Brain microvascular endothelial cell (primary cell): ENCODE data around the gene MAML2.

Experiments used
- DNase-seq: peaks from one replicate; pipeline ENCODE4 v3.0.0-alpha.2; 2020
- H3K27ac ChIP-seq: fragments of 250-450 bp; sonication (Bioruptor Pico); 2 replicates; pipeline ENCODE4 v1.5.1; 2020; ENCODE audit warnings: mild to moderate bottlenecking, moderate library complexity
- H3K27me3 ChIP-seq: fragments of 250-450 bp; sonication (Bioruptor Pico); replicated peaks from 2 replicates; pipeline ENCODE4 v1.5.1; 2020; ENCODE audit warnings: mild to moderate bottlenecking
- H3K36me3 ChIP-seq: fragments of 250-450 bp; sonication (Bioruptor Pico); replicated peaks from 2 replicates; pipeline ENCODE4 v1.5.1; 2020; ENCODE audit warnings: mild to moderate bottlenecking
- H3K4me3 ChIP-seq: 2 replicates; pipeline ENCODE4 v1.5.1; 2011; ENCODE audit warnings: low read depth, mild to moderate bottlenecking, control low read depth, low read length, moderate library complexity
- in situ Hi-C: cut with HindIII; loops from 2 replicates; pipeline ENCODE4 v1.10.0; 2017; ENCODE audit warnings: low sequenced_read_pairs, low pct_ligation_motif_present
- TF ChIP-seq, protein P1 (sequence below): IDR thresholded peaks from 2 replicates; pipeline ENCODE4 v1.5.1; 2011; ENCODE audit warnings: low read depth, mild to moderate bottlenecking, moderate library complexity, low read length, control low read depth, inconsistent platforms; ENCODE audit errors: missing control alignments

The MAML2 gene

DNA sequence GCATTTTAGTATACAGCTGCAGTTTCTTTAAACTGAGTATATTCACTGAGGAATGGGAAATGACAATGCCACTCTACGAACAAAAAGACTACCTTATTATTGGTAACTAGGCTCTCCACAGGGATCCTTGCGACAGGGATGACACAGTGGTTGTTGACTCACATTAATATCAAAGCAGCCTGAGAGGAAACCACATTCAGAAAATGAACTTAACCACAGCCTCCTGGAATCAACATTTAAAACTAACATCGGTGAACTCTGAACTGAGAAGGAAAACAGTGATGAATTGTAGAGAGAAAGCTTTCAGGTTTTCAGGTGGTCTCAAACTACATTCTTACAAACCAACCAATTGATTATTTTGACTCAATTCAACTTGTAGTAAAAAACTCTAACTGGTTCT lies 328.8 kb downstream of the MAML2 start:
- peak; percentile 81 for DNase-seq
- no peaks in the 10 kb centered on the region for H3K36me3 ChIP-seq
- TF ChIP-seq, protein P1, sequence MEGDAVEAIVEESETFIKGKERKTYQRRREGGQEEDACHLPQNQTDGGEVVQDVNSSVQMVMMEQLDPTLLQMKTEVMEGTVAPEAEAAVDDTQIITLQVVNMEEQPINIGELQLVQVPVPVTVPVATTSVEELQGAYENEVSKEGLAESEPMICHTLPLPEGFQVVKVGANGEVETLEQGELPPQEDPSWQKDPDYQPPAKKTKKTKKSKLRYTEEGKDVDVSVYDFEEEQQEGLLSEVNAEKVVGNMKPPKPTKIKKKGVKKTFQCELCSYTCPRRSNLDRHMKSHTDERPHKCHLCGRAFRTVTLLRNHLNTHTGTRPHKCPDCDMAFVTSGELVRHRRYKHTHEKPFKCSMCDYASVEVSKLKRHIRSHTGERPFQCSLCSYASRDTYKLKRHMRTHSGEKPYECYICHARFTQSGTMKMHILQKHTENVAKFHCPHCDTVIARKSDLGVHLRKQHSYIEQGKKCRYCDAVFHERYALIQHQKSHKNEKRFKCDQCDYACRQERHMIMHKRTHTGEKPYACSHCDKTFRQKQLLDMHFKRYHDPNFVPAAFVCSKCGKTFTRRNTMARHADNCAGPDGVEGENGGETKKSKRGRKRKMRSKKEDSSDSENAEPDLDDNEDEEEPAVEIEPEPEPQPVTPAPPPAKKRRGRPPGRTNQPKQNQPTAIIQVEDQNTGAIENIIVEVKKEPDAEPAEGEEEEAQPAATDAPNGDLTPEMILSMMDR = no peak
- no peak overlapping the region for H3K4me3 ChIP-seq
- H3K27me3 ChIP-seq = no peaks in the 10 kb centered on the region
- H3K27ac ChIP-seq = no peak overlapping the region
- in situ Hi-C loops = no loop called here

DNA sequence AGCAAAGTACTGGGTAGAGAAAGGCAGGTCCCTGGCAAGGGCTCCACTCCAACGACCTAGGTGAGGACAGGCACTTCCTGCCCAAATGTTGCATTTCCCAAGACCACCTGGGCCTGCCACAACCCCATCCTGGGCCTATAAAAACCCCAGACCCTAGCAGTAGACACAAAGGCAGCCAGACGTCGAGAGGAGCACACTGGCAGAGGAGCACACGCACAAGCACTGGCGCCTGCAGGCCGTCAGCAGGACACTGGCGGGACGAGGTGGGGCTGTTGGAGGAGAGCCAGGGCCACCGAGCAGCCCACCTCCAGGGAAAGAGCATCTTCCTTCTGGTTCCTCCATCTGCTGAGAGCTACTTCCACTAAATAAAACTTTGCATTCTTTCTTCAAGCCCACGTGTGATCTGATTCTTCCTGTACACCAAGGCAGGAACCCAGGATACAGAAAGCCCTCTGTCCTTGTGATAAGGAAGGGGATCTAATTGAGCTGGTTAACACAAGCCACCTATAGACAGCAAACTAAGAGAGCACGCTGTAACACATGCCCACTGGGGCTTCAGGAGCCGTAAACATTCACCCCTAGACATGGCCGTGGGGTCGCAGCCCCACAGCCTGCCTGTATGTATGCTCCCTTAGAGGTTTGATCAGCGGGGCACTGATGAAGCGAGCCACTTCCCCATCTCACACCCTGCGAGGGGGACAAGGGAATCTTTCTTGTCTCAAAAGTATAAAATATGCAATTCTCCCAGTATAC lies 329.4 kb downstream of the MAML2 start:
- Histone ChIP-seq H3K36me3 (no peaks in the 10 kb centered on the region), H3K27ac (no peak overlapping the region), H3K27me3 (no peaks in the 10 kb centered on the region), H3K4me3 (no peak overlapping the region)
- in situ Hi-C loops = no loop called here
- no peak for DNase-seq
- TF ChIP-seq, protein P1 = no peak

DNA sequence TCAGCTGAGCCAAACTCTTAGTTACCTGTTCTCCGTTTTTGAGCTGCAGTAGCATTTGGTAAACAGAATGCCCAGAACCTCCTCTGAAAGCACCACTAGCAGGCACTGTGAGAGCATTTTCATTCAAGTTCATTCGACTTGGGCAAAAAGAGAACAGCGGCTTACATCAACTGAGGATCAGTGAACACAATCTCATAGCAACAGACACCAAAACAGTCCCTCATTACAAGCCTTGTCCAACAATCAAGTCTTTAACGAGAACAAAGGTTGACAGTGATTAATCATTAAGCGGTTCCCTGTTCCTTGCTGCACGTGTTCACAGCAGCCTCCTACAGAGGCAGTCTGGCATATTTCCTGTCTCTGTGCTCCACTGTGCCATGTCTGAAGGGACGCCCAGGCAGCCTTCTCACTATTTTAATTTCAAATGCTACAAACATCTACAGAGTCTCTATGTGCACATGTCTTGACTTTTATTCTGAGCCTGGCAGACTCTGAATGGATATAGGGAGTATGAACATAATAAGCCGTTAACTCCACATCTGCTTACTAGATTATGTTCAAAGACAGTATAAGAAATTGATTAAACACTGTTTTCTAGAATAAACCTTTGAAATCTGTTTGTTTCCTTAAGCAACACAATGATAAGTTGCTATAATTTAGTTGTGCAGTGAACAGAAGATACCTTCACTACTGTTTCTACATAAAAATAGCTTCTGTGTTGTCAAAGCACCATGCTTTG lies 330.7 kb downstream of the MAML2 start:
- H3K4me3 ChIP-seq = no peak overlapping the region
- no peaks in the 10 kb centered on the region for H3K36me3 ChIP-seq
- in situ Hi-C loops = no loop called here
- H3K27ac ChIP-seq = peak overlapping the region; percentile 67
- no peaks in the 10 kb centered on the region for H3K27me3 ChIP-seq
- DNase-seq = peak; percentile 84
- TF ChIP-seq, protein P1 = peak; percentile 87

DNA sequence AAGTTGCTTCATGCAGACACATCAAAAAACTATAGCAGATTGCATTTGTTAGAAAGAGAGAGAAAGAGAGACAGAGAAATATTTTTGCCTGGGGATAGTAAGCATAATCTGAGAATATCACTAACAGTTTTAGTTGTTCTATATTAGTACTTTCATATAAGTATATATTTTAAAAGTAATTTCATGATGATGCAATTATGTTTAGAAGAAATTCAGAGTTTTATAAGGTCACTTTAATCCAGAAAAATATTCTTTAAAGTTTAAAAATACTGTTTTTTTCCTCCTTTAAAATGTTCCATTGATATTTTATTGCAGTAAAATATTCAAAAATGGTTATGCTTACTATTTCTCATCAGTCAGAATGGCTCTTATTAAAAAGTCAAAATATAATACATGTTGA lies 332.3 kb downstream of the MAML2 start:
- H3K4me3 ChIP-seq = no peak overlapping the region
- in situ Hi-C loops = no loop called here
- no peaks in the 10 kb centered on the region for H3K36me3 ChIP-seq
- no peak for DNase-seq
- no peak overlapping the region for H3K27ac ChIP-seq
- no peaks in the 10 kb centered on the region for H3K27me3 ChIP-seq
- TF ChIP-seq, protein P1 = no peak

DNA sequence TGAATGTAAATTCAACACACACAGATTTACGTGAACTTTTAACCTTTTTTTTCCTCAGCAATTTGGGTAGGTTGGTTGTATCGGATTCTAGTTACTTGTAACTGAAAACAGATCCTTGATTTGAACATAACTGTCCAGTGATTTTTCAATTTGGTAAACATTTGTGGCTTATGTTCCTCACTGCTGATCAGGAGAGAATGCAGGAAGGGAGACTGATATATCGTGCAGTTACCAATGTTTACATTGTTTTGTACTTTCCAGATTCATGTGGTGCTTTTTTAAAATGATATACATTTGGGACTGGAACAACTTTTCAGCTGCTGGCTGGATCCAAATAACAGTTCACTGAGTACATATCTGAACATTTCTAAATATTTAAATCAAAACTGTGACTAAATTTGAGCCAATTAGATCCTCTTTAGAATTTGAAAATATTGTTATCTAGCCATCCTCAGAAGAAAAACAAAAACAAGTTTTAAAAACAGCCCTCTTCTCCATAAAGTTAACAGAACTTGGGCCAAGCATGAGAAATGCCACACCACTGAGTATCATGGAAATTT lies 334.8 kb downstream of the MAML2 start:
- H3K27ac ChIP-seq = no peak overlapping the region
- H3K27me3 ChIP-seq = no peaks in the 10 kb centered on the region
- TF ChIP-seq, protein P1 = no peak
- no peaks in the 10 kb centered on the region for H3K36me3 ChIP-seq
- H3K4me3 ChIP-seq = no peak overlapping the region
- in situ Hi-C loops = no loop called here
- DNase-seq = no peak
